KMS-11 (cell line): ENCODE data around the gene CLMP.

Experiments used
- H2AFZ ChIP-seq: fragments of 200-600 bp; sonication (generic); 2 replicates; pipeline ENCODE4 v1.6.1; 2016; ENCODE audit warnings: antibody characterized with exemption, mixed run types, low read depth
- H3K27ac ChIP-seq: fragments of 200-600 bp; sonication (generic); 2 replicates; pipeline ENCODE4 v1.6.1; 2016; ENCODE audit warnings: mild to moderate bottlenecking, mixed run types
- H3K27me3 ChIP-seq: fragments of 200-600 bp; sonication (generic); 2 replicates; pipeline ENCODE4 v1.6.1; 2017; ENCODE audit warnings: mild to moderate bottlenecking, low read depth, mixed run types, moderate library complexity; ENCODE audit not compliant: insufficient read depth
- H3K36me3 ChIP-seq: fragments of 200-600 bp; sonication (generic); 2 replicates; pipeline ENCODE4 v1.6.1; 2017; ENCODE audit warnings: mild to moderate bottlenecking, mixed run types; ENCODE audit not compliant: insufficient read depth
- H3K4me1 ChIP-seq: fragments of 200-600 bp; sonication (generic); 2 replicates; pipeline ENCODE4 v1.6.1; 2016; ENCODE audit warnings: mild to moderate bottlenecking, low read depth, mixed run types; ENCODE audit not compliant: poor library complexity, severe bottlenecking
- H3K4me2 ChIP-seq: fragments of 200-600 bp; sonication (generic); 2 replicates; pipeline ENCODE4 v1.7.0; 2016; ENCODE audit warnings: mild to moderate bottlenecking, mixed run types
- H3K4me3 ChIP-seq: fragments of 200-600 bp; sonication (generic); IDR thresholded peaks from 2 replicates; pipeline ENCODE4 v1.6.1; 2017; ENCODE audit warnings: low read depth, low read length, mixed read lengths; ENCODE audit not compliant: insufficient read depth
- H3K79me2 ChIP-seq: fragments of 200-600 bp; sonication (generic); 2 replicates; pipeline ENCODE4 v1.6.1; 2016; ENCODE audit warnings: low read depth, mixed run types; ENCODE audit not compliant: insufficient read depth
- H3K9ac ChIP-seq: fragments of 200-600 bp; sonication (generic); 2 replicates; pipeline ENCODE4 v1.6.1; 2016; ENCODE audit warnings: mild to moderate bottlenecking, mixed run types
- H4K20me1 ChIP-seq: fragments of 200-600 bp; sonication (generic); 2 replicates; pipeline ENCODE4 v1.6.1; 2016; ENCODE audit warnings: mild to moderate bottlenecking, mixed run types; ENCODE audit not compliant: insufficient read depth
- CTCF ChIP-seq: fragments of 200-600 bp; sonication (generic); conservative IDR thresholded peaks from 2 replicates; pipeline ENCODE4 v1.6.1; 2017; ENCODE audit warnings: low read depth, mild to moderate bottlenecking, antibody characterized with exemption, low read length, moderate library complexity, mixed read lengths

Gene CLMP

GRCh38 chr11:123239191-123240150, 44.4 kb upstream of the CLMP start:
- no peak for TF ChIP-seq CTCF
- H3K79me2 ChIP-seq = no peaks in the 10 kb centered on the region
- H3K4me2 ChIP-seq = no peak overlapping the region
- no peak overlapping the region for H3K4me3 ChIP-seq
- H2AFZ ChIP-seq = no peak overlapping the region
- no peak overlapping the region for H3K27ac ChIP-seq
- no peaks in the 10 kb centered on the region for H3K4me1 ChIP-seq
- H4K20me1 ChIP-seq = no peaks in the 10 kb centered on the region
- H3K36me3 ChIP-seq = no peaks in the 10 kb centered on the region
- no peak overlapping the region for H3K9ac ChIP-seq
- no peaks in the 10 kb centered on the region for H3K27me3 ChIP-seq

GRCh38 chr11:123238297-123238696, 43.2 kb upstream of the CLMP start:
- Histone ChIP-seq H4K20me1 (no peaks in the 10 kb centered on the region), H3K79me2 (no peaks in the 10 kb centered on the region), H3K27ac (no peak overlapping the region), H2AFZ (no peak overlapping the region), H3K9ac (no peak overlapping the region), H3K4me3 (no peak overlapping the region), H3K36me3 (no peaks in the 10 kb centered on the region), H3K4me1 (peaks cover 5% of the 10 kb centered on the region), H3K27me3 (no peaks in the 10 kb centered on the region), H3K4me2 (no peak overlapping the region)
- TF ChIP-seq CTCF = no peak

GRCh38 chr11:123236879-123237278, 41.8 kb upstream of the CLMP start:
- no peak for TF ChIP-seq CTCF
- Histone ChIP-seq H3K27me3 (no peaks in the 10 kb centered on the region), H2AFZ (no peak overlapping the region), H4K20me1 (no peaks in the 10 kb centered on the region), H3K4me1 (peaks cover 11% of the 10 kb centered on the region), H3K9ac (no peak overlapping the region), H3K36me3 (no peaks in the 10 kb centered on the region), H3K4me3 (no peak overlapping the region), H3K4me2 (no peak overlapping the region), H3K27ac (no peak overlapping the region), H3K79me2 (no peaks in the 10 kb centered on the region)

GRCh38 chr11:123235656-123236261, 40.7 kb upstream of the CLMP start:
- Histone ChIP-seq H3K27ac (no peak overlapping the region), H3K4me3 (no peak overlapping the region), H3K79me2 (no peaks in the 10 kb centered on the region), H2AFZ (no peak overlapping the region), H3K36me3 (no peaks in the 10 kb centered on the region), H3K4me2 (no peak overlapping the region), H3K4me1 (peaks cover 11% of the 10 kb centered on the region), H3K27me3 (no peaks in the 10 kb centered on the region), H3K9ac (no peak overlapping the region), H4K20me1 (no peaks in the 10 kb centered on the region)
- TF ChIP-seq CTCF = no peak
